Trophoblast cell (in vitro differentiated cells and primary cell): ENCODE results near the gene KRTAP10-2.

ENCODE experiments used
- DNase-seq, 2 donors: peaks; one replicate each; pipeline ENCODE4 v3.0.0-alpha.2; 2016
- H2AFZ ChIP-seq: 2 replicates; pipeline ENCODE4 v1.6.1; 2013; ENCODE audit warnings: low read length, moderate library complexity, mild to moderate bottlenecking; ENCODE audit not compliant: insufficient read depth, poor library complexity
- H2AK5ac ChIP-seq: 2 replicates; pipeline ENCODE4 v1.6.1; 2013; ENCODE audit warnings: mild to moderate bottlenecking, low read length
- H2BK120ac ChIP-seq: 2 replicates; pipeline ENCODE4 v1.6.1; 2013; ENCODE audit warnings: low read length, mild to moderate bottlenecking, moderate library complexity; ENCODE audit not compliant: insufficient read depth, poor library complexity
- H2BK12ac ChIP-seq: 2 replicates; pipeline ENCODE4 v1.6.1; 2013; ENCODE audit warnings: mild to moderate bottlenecking, low read length, moderate library complexity
- H2BK5ac ChIP-seq: 2 replicates; pipeline ENCODE4 v1.6.1; 2013; ENCODE audit warnings: low read length, low read depth, moderate library complexity, mild to moderate bottlenecking; ENCODE audit not compliant: poor library complexity
- H3K14ac ChIP-seq: 2 replicates; pipeline ENCODE4 v1.6.1; 2013; ENCODE audit warnings: mild to moderate bottlenecking, low read length
- H3K18ac ChIP-seq: 2 replicates; pipeline ENCODE4 v1.6.1; 2013; ENCODE audit warnings: mild to moderate bottlenecking, low read length
- H3K23ac ChIP-seq: 2 replicates; pipeline ENCODE4 v1.6.1; 2013; ENCODE audit warnings: low read length
- H3K27ac ChIP-seq: 2 replicates; pipeline ENCODE4 v1.5.1; 2013; ENCODE audit warnings: low read depth, mild to moderate bottlenecking, inconsistent platforms, low read length, moderate library complexity
- H3K27me3 ChIP-seq: 2 replicates; pipeline ENCODE4 v1.6.1; 2013; ENCODE audit warnings: inconsistent platforms, mild to moderate bottlenecking, low read length, moderate library complexity; ENCODE audit not compliant: insufficient read depth
- H3K36me3 ChIP-seq, 2 experiments: 1 replicate in 1 of 2; 2 replicates in 1 of 2; pipeline ENCODE4 v1.6.1; 2013; ENCODE audit warnings: low read length in 2 of 2, mild to moderate bottlenecking in 2 of 2, moderate library complexity in 1 of 2; ENCODE audit not compliant: insufficient read depth in 2 of 2, control insufficient read depth in 1 of 2
- H3K4ac ChIP-seq: 2 replicates; pipeline ENCODE4 v1.6.1; 2013; ENCODE audit warnings: low read depth, mild to moderate bottlenecking, low read length, moderate library complexity
- H3K4me1 ChIP-seq, 2 experiments: 1 replicate in 1 of 2; 2 replicates in 1 of 2; pipeline ENCODE4 v1.6.1; 2013; ENCODE audit warnings: low read length in 2 of 2, mild to moderate bottlenecking in 2 of 2, moderate library complexity in 1 of 2; ENCODE audit not compliant: insufficient read depth in 2 of 2, control insufficient read depth in 1 of 2
- H3K4me2 ChIP-seq: 2 replicates; pipeline ENCODE4 v1.6.1; 2013; ENCODE audit warnings: inconsistent platforms, mild to moderate bottlenecking, low read length, moderate library complexity
- H3K4me3 ChIP-seq: 2 replicates; pipeline ENCODE4 v1.5.1; 2013; ENCODE audit warnings: mild to moderate bottlenecking, low read depth, low read length, inconsistent platforms
- H3K79me1 ChIP-seq: one replicate; pipeline ENCODE4 v1.6.1; 2013; ENCODE audit warnings: low read length
- H3K79me2 ChIP-seq: 2 replicates; pipeline ENCODE4 v1.6.1; 2013; ENCODE audit warnings: low read length, mild to moderate bottlenecking; ENCODE audit not compliant: control insufficient read depth, insufficient read depth, poor library complexity
- H3K9ac ChIP-seq: 2 replicates; pipeline ENCODE4 v1.6.1; 2013; ENCODE audit warnings: mild to moderate bottlenecking, low read length
- H3K9me3 ChIP-seq: 2 replicates; pipeline ENCODE4 v1.6.1; 2013; ENCODE audit warnings: low read depth, mild to moderate bottlenecking, control low read depth, inconsistent platforms, low read length; ENCODE audit not compliant: insufficient read depth
- H4K12ac ChIP-seq: 2 replicates; pipeline ENCODE4 v1.6.1; 2013; ENCODE audit warnings: low read depth, mild to moderate bottlenecking, low read length, moderate library complexity
- H4K8ac ChIP-seq: 2 replicates; pipeline ENCODE4 v1.6.1; 2013; ENCODE audit warnings: low read depth, mild to moderate bottlenecking, low read length, moderate library complexity
- H4K91ac ChIP-seq: one replicate; pipeline ENCODE4 v1.6.1; 2013; ENCODE audit warnings: low read depth, mild to moderate bottlenecking, low read length, moderate library complexity
- WGBS: extraction: QIAGEN DNeasy Blood & Tissue Kit; methylation state at CpG from one replicate; pipeline ENCODE4 v1.1.7; 2013; ENCODE audit warnings: missing lambda C conversion rate; ENCODE audit not compliant: insufficient read length, insufficient coverage; ENCODE audit errors: extremely low coverage; 5-methylcytosine and 5-hydroxymethylcytosine counted together

Gene KRTAP10-2

DNA sequence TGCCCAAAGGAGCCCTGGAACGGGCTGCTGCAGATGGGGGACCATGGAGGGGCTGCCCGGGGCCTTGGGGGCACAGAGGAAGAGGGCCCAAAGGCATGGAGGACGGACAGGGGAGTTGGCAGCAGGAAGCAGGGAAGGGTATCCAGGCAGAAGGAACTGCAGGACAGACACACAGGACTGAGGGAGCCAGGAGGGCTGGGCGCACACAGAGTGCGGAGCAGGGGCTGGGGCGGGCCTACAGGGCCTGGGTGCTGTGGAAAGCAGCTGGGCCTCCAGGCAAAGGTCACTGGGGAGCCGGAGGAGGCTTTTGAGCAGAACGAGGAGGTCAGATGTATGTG is 39.4 kb downstream of the KRTAP10-2 start:
- Histone ChIP-seq H3K79me2 (no peaks in the 10 kb centered on the region), H3K9me3 (no peaks in the 10 kb centered on the region), H2BK5ac (no peak overlapping the region), H4K8ac (no peak overlapping the region), H2BK12ac (no peak overlapping the region), H3K27ac (no peak overlapping the region), H3K4me1 (peaks cover 3 to 7% of the 10 kb centered on the region in 2 experiments), H3K9ac (no peak overlapping the region), H3K27me3 (no peaks in the 10 kb centered on the region), H2AK5ac (no peak overlapping the region), H3K4me3 (no peak overlapping the region), H2BK120ac (no peak overlapping the region), H2AFZ (no peak overlapping the region), H3K36me3 (no peaks in the 10 kb centered on the region), H3K79me1 (no peaks in the 10 kb centered on the region), H3K4ac (no peak overlapping the region), H3K4me2 (no peak overlapping the region), H4K12ac (no peak overlapping the region), H3K14ac (no peak overlapping the region), H3K23ac (no peak overlapping the region), H4K91ac (no peak overlapping the region), H3K18ac (no peak overlapping the region)
- no peak for DNase-seq
- WGBS: no CpG with 5 or more reads among the region's 8 CpGs

DNA sequence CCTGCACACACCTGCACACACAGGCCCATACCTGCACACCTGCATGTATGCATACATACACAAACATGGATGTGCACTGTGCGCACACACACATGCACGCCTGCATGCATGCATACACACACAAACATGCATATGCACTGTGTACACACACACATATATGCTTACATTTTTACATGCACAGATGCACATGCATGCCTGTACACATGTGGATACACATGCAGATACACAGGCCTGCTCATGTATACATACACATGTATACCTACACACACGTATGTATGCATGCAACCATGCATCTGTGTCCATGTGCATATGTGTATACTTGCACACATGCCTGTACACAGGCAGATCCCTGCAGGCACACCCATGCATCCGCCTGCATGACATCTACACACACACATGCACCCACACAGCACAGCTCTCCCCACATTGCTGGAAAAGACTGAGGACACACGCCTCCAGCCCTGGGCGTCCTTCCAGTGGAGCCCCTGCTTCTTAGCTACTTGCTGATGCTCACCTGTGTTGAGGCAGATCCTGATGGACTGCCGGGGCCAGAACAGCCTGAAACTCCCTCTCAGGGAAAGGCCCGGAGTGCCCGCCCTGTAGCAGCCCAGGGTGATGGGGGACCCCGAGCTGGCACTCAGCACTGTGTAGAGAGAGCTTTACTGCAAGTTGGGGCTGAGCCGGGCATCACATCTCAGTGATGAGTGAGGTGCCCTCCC is 39.9 kb downstream of the KRTAP10-2 start:
- Histone ChIP-seq H4K12ac (no peak overlapping the region), H3K14ac (no peak overlapping the region), H3K9ac (no peak overlapping the region), H2AFZ (no peak overlapping the region), H3K4me3 (peak overlapping the region; percentile 22), H3K4me2 (no peak overlapping the region), H4K8ac (no peak overlapping the region), H3K36me3 (no peaks in the 10 kb centered on the region), H2BK12ac (no peak overlapping the region), H2BK120ac (no peak overlapping the region), H3K4ac (no peak overlapping the region), H3K27me3 (no peaks in the 10 kb centered on the region), H3K27ac (no peak overlapping the region), H3K79me2 (no peaks in the 10 kb centered on the region), H2AK5ac (no peak overlapping the region), H2BK5ac (no peak overlapping the region), H3K4me1 (peaks cover 3 to 7% of the 10 kb centered on the region in 2 experiments), H3K18ac (no peak overlapping the region), H3K79me1 (no peaks in the 10 kb centered on the region), H3K9me3 (no peaks in the 10 kb centered on the region), H3K23ac (no peak overlapping the region), H4K91ac (no peak overlapping the region)
- DNase-seq: no peak
- no CpG with 5 or more reads among the region's 11 CpGs for WGBS

DNA sequence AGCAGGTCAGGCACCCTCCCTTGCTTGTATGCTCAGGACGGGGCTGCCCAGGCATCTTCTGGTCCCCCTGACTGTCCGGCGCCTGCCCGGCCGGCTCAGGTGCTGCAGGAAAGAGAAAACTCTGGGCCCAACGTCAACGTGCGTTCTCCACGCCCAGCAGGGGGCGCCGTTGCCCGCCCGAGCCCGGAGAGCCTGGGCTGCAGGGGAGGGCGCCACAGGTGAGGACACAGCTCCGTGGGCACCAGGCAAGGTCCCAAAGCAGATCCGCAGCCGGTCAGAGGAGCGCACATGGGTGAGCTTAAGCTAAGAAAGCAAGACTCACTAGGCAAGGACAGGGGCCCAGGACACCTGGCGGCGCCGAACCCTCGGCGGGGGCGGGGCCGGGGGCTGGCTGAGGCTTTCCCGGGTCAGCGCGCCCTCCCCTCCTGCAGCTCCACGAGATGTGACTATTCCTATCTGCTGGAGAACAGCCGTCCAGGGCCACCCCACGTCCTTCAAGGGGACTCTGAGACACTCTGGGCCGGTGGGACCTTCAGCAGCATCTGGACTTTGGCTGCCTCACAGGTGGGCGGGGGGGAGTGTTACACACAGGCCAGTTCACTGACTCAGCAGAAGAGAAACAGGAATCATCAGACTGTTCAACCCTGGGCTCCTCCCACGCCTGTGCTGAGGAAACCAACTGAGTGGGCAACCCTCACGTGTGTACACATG is 40.6 kb downstream of the KRTAP10-2 start:
- Histone ChIP-seq H2BK12ac (no peak overlapping the region), H2AFZ (no peak overlapping the region), H3K4ac (no peak overlapping the region), H4K12ac (no peak overlapping the region), H3K9ac (no peak overlapping the region), H3K79me1 (no peaks in the 10 kb centered on the region), H3K23ac (no peak overlapping the region), H3K14ac (no peak overlapping the region), H2BK120ac (no peak overlapping the region), H3K9me3 (no peaks in the 10 kb centered on the region), H3K27ac (no peak overlapping the region), H3K4me2 (peak overlapping the region; percentile 53), H3K4me3 (peak overlapping the region; percentile 22), H3K36me3 (no peaks in the 10 kb centered on the region), H2BK5ac (no peak overlapping the region), H4K91ac (no peak overlapping the region), H3K27me3 (no peaks in the 10 kb centered on the region), H2AK5ac (no peak overlapping the region), H3K18ac (no peak overlapping the region), H4K8ac (no peak overlapping the region), H3K79me2 (no peaks in the 10 kb centered on the region), H3K4me1 (peaks cover 3 to 11% of the 10 kb centered on the region in 2 experiments)
- no CpG with 5 or more reads among the region's 36 CpGs for WGBS
- DNase-seq: peak; percentile 49 to 80

DNA sequence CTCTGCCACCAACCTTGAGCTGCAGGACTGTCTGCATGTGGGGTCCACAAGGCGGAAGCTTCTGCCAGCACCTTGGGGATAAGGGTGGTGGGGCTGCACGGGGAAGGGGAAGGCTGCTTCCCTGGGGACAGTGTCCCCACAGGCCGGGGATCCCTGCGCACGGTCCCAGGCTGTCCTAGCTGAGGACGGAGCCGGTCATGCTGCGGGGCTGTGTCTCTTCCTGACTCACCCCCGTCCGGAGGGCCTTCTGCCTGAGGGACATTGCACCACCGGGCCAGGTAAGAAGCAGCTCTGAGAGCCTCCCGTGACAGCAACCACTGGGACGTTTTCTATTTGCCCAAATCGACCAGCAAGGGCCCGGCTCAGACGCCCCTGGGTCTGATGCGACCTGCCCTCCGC is 41.2 kb downstream of the KRTAP10-2 start:
- H4K8ac ChIP-seq: no peak overlapping the region
- H3K14ac ChIP-seq: no peak overlapping the region
- no peaks in the 10 kb centered on the region for H3K79me2 ChIP-seq
- H3K23ac ChIP-seq: no peak overlapping the region
- H2AFZ ChIP-seq: no peak overlapping the region
- H3K4me3 ChIP-seq: no peak overlapping the region
- H3K79me1 ChIP-seq: no peaks in the 10 kb centered on the region
- no peak overlapping the region for H3K4ac ChIP-seq
- DNase-seq: peak; percentile 45 to 51
- no peaks in the 10 kb centered on the region for H3K27me3 ChIP-seq
- no peak overlapping the region for H2BK5ac ChIP-seq
- H3K36me3 ChIP-seq: no peaks in the 10 kb centered on the region
- no peak overlapping the region for H3K27ac ChIP-seq
- no peak overlapping the region for H2BK120ac ChIP-seq
- no peaks in the 10 kb centered on the region for H3K9me3 ChIP-seq
- no peak overlapping the region for H2BK12ac ChIP-seq
- no peak overlapping the region for H2AK5ac ChIP-seq
- peaks cover 3 to 11% of the 10 kb centered on the region in 2 experiments for H3K4me1 ChIP-seq
- H4K91ac ChIP-seq: no peak overlapping the region
- H3K9ac ChIP-seq: no peak overlapping the region
- H3K4me2 ChIP-seq: peak overlapping the region; percentile 53
- no CpG with 5 or more reads among the region's 18 CpGs for WGBS
- no peak overlapping the region for H4K12ac ChIP-seq
- no peak overlapping the region for H3K18ac ChIP-seq
